Activated CD8-positive, alpha-beta memory T cell treated with anti-CD3 and anti-CD28 coated beads, Interleukin-2, amount 50 U/mL, for 4 hours (primary cell): ENCODE data around the gene DOK1.
"Not testable (repeated sequence)": the region's sequence is repeated elsewhere in the genome, so short reads cannot be mapped to it uniquely, and the experiment has no call there.

ENCODE experiments used
- DNase-seq: peaks from one replicate; pipeline ENCODE4 v3.0.0-alpha.2; 2020

Gene DOK1

DNA sequence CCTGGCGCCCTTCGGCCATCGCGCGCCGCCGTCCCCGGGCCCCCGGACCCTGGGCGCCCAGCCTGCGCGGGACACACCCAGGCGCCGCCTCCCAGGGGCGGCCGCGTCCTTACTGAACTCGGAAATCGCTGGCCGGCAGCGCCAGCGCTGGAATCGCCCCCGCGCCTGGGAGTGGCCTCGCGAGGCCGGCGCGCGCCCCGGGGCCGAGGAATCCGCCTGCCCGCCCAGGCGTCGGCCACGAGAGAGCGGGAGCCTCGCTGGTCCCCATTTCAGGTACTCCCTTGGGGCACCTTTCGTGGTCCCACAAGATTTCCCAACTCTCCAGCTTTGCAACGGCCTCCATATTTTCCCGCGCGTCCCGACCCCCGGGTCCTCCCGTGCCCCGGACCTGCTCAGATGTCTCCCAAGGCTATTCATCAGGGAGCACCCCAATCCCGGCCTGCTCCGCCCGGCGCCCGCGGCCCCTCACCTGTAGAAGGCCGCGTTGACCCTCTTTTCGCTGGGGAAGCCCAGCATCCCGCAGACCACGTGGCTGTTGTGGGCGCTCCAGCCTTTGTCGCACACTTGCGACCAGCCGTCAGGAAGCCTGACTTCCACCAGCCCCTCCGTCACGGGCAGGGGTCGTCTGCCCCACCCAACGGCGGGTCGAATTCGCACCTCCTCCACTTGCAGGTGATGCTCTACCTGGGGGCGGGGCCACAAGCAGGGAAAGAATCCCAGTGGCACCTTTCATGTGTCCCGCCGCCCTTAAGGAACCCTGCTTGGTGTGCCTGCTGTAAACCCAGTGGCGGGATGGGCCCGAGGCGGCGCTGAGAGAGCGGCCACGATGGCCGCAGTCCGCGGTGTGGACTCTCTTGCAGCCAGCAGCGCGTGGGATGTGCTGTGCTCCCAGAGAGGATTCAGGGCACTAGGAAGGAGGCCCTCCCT lies 5.4 kb upstream of the DOK1 start:
- DNase-seq, result no peak

DNA sequence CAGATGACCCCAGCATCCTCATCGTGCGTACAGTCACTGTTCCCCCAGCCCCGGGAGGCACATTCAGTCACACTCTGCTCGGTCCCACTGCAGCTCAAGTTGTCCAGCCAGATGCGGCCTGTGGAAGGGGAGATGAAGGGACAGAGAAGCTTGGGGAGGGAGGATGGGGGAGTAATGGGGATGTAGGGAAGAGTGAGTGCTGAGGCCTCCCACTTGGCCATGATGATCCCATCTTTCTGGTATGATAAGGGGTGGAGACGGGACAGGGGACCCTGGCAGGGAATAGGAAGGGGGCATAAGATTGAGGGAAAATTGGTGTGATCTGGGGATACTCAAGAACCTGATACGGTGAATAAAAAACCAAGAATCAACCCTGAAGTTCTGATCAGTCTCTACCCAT lies 4.3 kb upstream of the DOK1 start:
- no peak for DNase-seq

- DNase-seq, result no peak
Observed at GRCh38 chr2:74551530-74551929, 3.0 kb upstream of the DOK1 start.

GRCh38 chr2:74551942-74552913 lies 2.3 kb upstream of the DOK1 start:
- DNase-seq, result no peak

DNA sequence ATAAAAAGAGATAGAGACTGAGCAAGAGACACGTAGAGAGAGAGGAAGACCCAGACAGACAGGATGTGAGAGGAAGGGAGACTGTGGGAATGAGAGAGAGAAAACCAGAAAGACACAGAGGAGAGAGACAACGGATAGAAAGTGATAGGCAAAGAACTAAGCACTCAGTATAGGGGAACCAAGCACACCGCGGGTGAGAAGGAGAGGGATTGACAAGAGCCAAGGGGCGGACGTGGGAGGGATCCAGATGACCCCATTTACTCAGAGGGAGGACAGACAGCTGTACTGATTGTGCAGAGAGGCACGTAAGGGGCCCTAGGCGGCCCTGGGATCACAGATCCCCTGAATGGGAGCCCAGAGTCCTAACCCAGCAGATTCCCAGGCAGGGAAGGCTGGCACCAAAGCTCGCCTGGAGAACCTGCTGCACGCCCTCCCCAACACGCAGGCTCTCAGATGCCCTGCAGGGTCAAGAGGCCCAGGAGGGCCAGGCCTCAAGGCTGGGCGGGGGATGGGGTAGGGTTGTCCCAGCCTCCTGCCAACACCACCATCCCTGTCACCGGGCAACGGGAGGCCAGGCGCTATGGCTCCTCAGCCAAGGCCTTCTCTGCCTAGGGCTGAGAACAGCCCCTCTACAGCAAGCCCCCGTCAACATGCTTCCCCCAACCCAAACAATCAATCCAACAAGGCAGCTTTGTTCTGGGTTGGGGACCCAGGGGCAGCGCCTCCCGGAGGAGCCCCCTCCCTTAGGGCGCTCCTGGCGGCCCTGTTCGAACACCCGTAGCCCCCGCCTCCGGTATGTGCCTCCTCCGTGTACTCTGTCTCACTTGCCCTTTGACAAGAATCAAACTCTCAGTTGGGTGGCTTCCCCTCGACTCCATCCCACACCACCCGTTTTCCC lies 1.4 kb upstream of the DOK1 start:
- DNase-seq, result no peak

DNA sequence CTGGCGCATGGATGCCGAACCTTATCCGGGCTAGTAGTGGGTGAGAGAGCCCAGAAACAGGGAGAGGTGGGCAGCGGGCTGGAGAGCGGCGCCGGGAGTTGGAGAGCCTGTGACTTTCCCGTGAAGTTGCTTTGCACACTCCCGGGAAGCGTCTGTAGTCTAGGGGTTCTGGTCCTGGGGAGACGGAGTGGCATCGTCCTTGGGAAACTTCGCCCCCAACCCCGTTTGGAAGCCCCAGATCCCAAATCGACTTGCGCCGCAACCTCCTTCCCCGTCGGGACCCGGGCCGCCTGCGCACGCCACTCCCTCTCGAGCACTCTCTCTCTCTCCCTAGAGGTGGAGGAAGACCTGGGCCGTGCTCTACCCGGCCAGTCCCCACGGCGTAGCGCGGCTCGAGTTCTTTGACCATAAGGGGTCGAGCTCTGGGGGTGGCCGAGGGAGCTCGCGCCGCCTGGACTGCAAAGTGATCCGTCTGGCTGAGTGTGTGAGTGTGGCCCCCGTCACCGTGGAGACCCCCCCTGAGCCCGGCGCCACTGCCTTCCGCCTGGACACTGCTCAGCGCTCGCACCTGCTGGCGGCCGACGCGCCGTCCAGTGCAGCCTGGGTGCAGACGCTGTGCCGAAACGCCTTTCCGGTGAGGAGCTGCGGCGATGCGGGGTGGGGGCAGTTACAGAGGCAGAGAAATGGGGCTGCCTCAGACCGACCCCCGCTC lies 456 bp downstream of the DOK1 start:
- DNase-seq, result peak; percentile 49

DNA sequence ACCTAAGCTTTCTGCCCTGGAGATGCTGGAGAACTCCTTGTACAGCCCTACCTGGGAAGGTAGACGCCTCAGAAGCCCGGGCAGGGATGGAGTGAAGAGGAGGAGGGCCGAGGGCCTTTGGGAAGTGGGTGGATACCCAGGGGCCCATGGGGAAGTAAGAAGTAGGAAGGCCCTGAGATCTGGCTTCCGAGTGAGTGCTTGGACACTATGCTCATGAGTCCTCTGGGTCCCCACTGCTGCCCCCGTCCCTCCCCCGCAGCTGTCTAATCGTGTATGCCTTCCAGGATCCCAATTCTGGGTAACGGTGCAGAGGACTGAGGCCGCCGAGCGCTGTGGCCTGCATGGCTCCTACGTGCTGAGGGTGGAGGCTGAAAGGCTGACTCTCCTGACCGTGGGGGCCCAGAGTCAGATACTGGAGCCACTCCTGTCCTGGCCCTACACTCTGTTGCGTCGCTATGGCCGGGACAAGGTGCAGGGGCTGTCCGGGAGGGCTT lies 1.1 kb downstream of the DOK1 start:
- no peak for DNase-seq

DNA sequence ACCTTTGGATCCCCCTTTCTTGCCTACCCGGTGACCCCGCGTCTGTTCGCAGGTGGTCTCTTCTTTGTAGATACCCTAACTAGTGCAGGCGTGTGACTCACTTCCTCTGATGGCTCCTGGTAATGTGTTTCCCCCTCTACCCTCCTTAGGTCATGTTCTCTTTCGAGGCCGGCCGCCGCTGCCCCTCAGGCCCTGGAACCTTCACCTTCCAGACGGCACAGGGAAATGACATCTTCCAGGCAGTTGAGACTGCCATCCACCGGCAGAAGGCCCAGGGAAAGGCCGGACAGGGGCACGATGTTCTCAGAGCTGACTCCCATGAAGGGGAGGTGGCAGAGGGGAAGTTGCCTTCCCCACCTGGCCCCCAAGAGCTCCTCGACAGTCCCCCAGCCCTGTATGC lies 1.6 kb downstream of the DOK1 start:
- no peak for DNase-seq

DNA sequence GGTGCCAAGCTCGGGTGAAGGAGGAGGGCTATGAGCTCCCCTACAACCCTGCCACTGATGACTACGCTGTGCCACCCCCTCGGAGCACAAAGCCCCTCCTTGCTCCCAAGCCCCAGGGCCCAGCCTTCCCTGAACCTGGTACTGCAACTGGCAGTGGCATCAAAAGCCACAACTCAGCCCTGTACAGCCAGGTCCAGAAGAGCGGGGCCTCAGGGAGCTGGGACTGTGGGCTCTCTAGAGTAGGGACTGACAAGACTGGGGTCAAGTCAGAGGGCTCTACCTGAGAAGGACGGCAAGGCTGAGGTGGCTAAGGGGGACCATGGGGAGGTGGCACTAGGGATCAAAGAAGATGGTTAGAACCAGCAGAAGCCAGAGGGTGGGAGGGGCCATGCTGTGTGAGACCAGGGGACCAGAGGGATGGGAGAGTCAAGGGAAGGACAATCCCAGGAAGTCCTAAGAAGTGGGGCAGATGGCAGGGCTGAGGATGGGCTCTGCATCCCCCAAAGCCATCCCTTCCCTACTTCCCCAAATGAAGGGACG lies 2.4 kb downstream of the DOK1 start:
- DNase-seq, result no peak

- no peak for DNase-seq
Observed at GRCh38 chr2:74558284-74559230, 4.0 kb downstream of the DOK1 start.

DNA sequence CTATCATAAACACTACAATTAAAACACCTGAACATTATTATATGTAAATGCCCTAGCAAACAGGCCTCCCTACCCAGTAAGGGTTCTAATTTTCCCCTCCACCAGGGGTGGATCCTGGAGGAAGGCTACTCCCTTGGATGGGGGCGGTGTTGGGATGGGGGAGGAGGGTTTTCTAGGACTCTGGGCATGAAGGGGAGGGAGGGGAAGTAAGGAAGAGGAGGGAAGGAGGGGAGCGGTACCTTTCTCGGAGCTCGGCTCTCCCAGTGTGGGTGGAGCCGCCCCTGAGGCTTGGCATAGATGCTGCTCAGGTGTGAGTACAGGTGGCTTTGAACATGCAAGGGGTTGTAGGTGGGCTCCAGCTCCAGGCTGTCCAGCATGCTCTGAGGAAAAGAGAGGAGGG lies 5.4 kb downstream of the DOK1 start:
- DNase-seq, result no peak

GRCh38 chr2:74560591-74560990 lies 6.1 kb downstream of the DOK1 start:
- DNase-seq, result no peak

DNA sequence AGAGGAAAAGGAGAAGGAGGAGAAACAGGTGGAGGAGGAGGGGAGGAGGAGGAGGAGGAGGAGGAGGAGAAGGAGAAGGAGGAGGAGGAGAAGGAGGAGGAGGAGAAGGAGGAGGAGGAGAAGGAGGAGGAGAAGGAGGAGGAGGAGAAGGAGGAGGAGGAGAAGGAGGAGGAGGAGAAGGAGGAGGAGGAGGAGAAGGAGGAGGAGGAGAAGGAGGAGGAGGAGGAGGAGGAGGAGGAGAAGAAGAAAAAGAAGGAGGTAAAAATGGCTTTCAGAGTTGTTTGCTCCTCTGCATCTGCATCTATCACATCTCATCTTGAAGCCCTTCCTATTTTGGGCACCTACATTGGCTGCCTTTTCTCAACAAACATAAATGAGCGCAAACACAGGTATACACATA lies 6.5 kb downstream of the DOK1 start:
- DNase-seq, result not testable (repeated sequence)

GRCh38 chr2:74562126-74562775 lies 7.7 kb downstream of the DOK1 start:
- no peak for DNase-seq

DNA sequence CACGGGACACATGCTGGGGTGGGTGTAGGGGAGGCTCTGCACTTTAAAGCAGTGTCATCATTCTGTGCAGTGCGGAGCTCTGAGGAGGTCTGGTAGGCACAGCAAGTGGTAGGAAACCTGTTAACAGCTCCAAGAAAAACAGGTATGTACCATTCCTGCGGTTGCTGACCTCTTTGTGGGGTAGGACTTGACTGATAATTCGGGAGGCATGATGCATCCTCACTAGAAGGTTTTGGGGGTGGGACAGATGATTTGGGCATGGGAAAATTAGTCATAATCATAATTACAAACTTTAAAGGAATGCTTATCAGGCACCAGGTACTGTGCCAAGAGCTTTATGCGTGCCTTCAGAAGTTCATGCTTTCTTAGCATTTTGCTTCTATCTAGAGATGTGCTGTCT lies 9.7 kb downstream of the DOK1 start:
- no peak for DNase-seq

DNA sequence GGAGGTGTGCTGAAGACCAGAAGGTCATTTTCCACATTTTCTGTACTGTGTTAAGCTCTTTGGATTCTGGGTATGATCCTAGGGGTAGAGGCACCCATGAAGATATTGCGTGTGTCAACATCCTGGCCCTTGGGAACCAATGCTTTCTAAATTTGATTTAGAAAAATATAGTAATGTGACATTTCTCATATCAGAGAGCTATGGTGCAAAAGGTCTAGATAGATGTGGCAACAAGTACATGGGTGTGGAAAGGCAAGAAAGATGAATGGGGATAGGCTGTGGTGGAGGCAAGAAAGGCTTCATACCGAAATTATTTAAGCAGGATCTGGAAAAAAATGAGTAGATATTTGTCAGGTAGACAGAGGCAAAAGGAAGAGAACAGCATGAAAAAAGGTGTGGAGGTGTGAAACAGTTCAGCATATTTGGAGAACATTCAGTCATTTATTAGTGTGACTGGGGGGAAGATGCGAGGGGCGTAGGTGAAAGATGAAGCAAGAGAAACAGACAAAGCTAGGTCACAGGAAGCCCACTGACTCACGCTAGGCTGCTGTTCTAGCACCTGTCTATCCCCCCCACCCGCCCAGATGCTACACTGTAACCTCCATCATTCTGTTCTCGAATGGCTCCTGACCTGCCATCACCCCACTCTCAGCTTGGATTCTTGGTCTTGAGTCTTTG lies 11.7 kb downstream of the DOK1 start:
- no peak for DNase-seq

GRCh38 chr2:74566754-74567085 lies 12.2 kb downstream of the DOK1 start:
- no peak for DNase-seq

- DNase-seq, result no peak
Observed at GRCh38 chr2:74567881-74568280, 13.4 kb downstream of the DOK1 start.

GRCh38 chr2:74569686-74570085 lies 15.2 kb downstream of the DOK1 start:
- DNase-seq, result no peak
